ENCODE data around the gene HK3. TPM values are rescaled to one million over a fixed set of nuclear protein-coding genes. Genes with fewer than 3 reads are reported as not detected.

HK3 gene
- total and polyA plus RNA-seq, 2 experiments from 2014 or later: not detected

- TF ChIP-seq EZH2phosphoT487 (IDR thresholded peaks at IDR 0.05; ENCODE audit: unreplicated experiment) (no peak), JUNB (IDR thresholded peaks at IDR 0.05; ENCODE audit: unreplicated experiment) (no peak), NANOG (IDR thresholded peaks at IDR 0.05; ENCODE audit: borderline replicate concordance) (no peak), REST (IDR thresholded peaks at IDR 0.05; ENCODE audit: unreplicated experiment) (no peak), ZNF331 (CRISPR knock-in tag; IDR thresholded peaks at IDR 0.05; ENCODE audit: low read depth) (no peak)
These were observed 62.1 kb downstream of the HK3 start (continued) for GRCh38 chr5:176836811-176837706.

DNA sequence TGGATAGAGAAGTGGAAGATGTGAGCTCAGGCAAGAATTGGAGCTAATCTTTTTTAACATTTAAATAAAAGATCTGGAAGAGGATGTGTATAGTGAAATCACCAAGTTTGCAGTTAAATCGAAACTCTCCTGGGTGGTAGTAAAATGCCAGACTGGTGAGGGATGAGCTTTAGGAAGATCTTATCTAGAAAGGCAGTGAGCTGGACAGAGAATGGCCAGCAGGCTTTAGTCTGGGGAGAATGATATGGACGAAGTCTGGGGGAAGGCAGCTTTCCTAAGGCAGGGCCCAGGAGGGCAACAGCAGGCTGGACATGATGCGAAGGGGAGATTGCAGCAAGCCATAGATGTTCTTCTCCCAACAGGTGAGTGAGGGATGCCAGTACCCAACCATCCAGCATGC lies 63.2 kb downstream of the HK3 start:
- no peak for ATAC-seq
- TF ChIP-seq EZH2 (IDR thresholded peaks at IDR 0.05; ENCODE audit: low read depth, unreplicated experiment) (no peak), REST (IDR thresholded peaks at IDR 0.05; ENCODE audit: unreplicated experiment) (no peak), JUNB (IDR thresholded peaks at IDR 0.05; ENCODE audit: unreplicated experiment) (no peak), ZNF331 (CRISPR knock-in tag; IDR thresholded peaks at IDR 0.05; ENCODE audit: low read depth) (no peak), POLR2AphosphoS5 (IDR thresholded peaks at IDR 0.05; ENCODE audit: low read depth) (no peak), CREB1 (CRISPR knock-in tag; IDR thresholded peaks at IDR 0.05; ENCODE audit: low read depth) (no peak), ZNF114 (CRISPR knock-in tag; IDR thresholded peaks at IDR 0.05) (no peak)
- TF ChIP-seq, protein P1, sequence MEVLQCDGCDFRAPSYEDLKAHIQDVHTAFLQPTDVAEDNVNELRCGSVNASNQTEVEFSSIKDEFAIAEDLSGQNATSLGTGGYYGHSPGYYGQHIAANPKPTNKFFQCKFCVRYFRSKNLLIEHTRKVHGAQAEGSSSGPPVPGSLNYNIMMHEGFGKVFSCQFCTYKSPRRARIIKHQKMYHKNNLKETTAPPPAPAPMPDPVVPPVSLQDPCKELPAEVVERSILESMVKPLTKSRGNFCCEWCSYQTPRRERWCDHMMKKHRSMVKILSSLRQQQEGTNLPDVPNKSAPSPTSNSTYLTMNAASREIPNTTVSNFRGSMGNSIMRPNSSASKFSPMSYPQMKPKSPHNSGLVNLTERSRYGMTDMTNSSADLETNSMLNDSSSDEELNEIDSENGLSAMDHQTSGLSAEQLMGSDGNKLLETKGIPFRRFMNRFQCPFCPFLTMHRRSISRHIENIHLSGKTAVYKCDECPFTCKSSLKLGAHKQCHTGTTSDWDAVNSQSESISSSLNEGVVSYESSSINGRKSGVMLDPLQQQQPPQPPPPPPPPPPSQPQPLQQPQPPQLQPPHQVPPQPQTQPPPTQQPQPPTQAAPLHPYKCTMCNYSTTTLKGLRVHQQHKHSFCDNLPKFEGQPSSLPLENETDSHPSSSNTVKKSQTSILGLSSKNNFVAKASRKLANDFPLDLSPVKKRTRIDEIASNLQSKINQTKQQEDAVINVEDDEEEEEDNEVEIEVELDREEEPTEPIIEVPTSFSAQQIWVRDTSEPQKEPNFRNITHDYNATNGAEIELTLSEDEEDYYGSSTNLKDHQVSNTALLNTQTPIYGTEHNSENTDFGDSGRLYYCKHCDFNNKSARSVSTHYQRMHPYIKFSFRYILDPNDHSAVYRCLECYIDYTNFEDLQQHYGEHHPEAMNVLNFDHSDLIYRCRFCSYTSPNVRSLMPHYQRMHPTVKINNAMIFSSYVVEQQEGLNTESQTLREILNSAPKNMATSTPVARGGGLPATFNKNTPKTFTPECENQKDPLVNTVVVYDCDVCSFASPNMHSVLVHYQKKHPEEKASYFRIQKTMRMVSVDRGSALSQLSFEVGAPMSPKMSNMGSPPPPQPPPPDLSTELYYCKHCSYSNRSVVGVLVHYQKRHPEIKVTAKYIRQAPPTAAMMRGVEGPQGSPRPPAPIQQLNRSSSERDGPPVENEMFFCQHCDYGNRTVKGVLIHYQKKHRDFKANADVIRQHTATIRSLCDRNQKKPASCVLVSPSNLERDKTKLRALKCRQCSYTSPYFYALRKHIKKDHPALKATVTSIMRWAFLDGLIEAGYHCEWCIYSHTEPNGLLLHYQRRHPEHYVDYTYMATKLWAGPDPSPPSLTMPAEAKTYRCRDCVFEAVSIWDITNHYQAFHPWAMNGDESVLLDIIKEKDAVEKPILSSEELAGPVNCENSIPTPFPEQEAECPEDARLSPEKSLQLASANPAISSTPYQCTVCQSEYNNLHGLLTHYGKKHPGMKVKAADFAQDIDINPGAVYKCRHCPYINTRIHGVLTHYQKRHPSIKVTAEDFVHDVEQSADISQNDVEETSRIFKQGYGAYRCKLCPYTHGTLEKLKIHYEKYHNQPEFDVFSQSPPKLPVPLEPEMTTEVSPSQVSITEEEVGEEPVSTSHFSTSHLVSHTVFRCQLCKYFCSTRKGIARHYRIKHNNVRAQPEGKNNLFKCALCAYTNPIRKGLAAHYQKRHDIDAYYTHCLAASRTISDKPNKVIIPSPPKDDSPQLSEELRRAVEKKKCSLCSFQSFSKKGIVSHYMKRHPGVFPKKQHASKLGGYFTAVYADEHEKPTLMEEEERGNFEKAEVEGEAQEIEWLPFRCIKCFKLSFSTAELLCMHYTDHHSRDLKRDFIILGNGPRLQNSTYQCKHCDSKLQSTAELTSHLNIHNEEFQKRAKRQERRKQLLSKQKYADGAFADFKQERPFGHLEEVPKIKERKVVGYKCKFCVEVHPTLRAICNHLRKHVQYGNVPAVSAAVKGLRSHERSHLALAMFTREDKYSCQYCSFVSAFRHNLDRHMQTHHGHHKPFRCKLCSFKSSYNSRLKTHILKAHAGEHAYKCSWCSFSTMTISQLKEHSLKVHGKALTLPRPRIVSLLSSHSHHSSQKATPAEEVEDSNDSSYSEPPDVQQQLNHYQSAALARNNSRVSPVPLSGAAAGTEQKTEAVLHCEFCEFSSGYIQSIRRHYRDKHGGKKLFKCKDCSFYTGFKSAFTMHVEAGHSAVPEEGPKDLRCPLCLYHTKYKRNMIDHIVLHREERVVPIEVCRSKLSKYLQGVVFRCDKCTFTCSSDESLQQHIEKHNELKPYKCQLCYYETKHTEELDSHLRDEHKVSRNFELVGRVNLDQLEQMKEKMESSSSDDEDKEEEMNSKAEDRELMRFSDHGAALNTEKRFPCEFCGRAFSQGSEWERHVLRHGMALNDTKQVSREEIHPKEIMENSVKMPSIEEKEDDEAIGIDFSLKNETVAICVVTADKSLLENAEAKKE (CRISPR knock-in tag; IDR thresholded peaks at IDR 0.05): no peak

More for the DNA sequence above, 63.2 kb downstream of the HK3 start:
- DNase-seq (ENCODE audit: low spot score): no peak
- Histone ChIP-seq H3K4me2 (no peak overlapping the region), H3K27me3 (ENCODE audit: insufficient read depth) (peaks cover 9% of the 10 kb centered on the region), H2AFZ (no peak overlapping the region), H3K79me2 (replicated peaks; ENCODE audit: insufficient read depth) (no peaks in the 10 kb centered on the region), H3K9me2 (ENCODE audit: insufficient read depth) (no peaks in the 10 kb centered on the region), H3K27ac (ENCODE audit: low read depth) (no peak overlapping the region), H4K20me1 (replicated peaks; ENCODE audit: insufficient read depth) (peaks cover 7% of the 10 kb centered on the region), H3K36me3 (ENCODE audit: insufficient read depth) (no peaks in the 10 kb centered on the region), H3K4me1 (ENCODE audit: insufficient read depth) (peaks cover 3% of the 10 kb centered on the region; the same call in 1 of the 2 replicates), H3K4me3 (no peak overlapping the region), H3F3A (replicated peaks; ENCODE audit: low read depth) (no peaks in the 10 kb centered on the region)
- Mint-ChIP-seq H3K9me3 (no peaks in the 10 kb centered on the region; the same call in 2 of the 3 replicates), H3K27ac (no peak overlapping the region), H3K4me1 (peaks cover 13% of the 10 kb centered on the region), H3K27me3 (ENCODE audit: insufficient read depth, low read depth, poor library complexity) (peaks cover 35% of the 10 kb centered on the region), H3K4me3 (no peak overlapping the region), H3K36me3 (ENCODE audit: low read depth) (no peaks in the 10 kb centered on the region)
